DMS79 treated with DMSO at 0.1 percent for 48 hours (cell line): ENCODE data around the gene SLC8A3.

Experiments used
- DNase-seq: peaks from one replicate; lab custom pipeline; 2025; lab: John Stamatoyannopoulos, UW

The SLC8A3 gene

DNA sequence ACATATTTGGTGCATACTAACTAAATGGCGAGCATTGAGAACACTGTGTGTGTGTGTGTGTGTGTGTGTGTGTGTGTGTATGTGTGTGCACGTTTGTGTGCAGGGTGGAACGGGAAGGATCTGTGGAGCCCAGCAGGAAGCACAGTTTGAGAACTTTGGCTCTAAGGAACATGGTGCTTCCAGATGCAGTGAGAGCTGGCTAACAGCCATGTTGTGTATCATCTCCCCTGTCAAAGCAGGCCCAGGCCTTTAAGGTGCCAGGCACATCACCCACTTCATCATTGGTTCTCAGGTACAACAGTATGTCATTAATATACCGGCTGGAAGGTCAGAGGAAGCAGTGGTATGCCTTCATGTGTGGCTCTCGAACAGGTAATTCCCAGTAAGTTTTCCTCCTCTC lies 72.5 kb downstream of the SLC8A3 start:
- DNase-seq = no peak

DNA sequence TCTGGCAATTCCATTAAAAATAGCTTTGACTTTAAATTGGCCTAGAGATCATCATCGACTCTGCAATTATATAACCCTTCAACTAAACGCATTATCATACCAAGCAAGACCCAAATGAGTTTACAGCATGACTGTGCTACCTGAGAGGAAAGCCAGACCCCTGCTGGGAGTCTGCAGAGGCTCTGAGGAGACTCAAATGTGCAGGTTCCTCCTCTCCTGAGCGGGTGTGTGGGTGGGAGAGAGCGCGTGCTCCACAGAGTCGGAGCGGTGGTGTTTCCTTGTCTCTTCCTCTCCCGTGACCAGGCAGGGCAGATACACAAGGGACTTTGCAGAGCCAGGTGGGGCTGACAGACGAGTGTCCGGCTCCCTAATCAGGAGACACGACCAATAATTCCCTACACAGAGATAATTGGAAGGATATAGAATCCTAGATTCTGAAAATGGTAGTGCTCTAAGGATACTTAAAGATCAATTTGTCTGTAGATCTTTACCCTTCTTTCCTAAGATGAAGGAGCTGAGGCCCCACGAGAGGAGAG lies 74.1 kb downstream of the SLC8A3 start:
- DNase-seq = no peak

DNA sequence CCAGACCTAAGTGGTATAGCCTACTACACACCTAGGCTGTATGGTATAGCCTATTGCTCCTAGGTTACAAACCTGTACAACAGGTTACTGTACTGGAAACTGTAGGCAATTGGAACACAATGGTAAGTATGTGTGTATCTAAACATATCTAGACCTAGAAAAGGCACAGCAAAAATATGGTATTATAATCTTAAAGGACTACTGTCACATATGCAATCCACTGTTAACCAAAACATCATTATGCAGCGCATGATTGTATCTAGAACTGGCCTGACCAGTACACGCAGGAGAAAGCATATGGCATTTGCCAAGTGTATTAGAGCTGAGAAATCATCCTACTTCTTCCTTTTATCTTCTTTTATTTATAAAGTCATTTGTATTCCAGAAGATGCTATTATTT lies 75.5 kb downstream of the SLC8A3 start:
- no peak for DNase-seq

- DNase-seq = no peak
Measured at GRCh38 chr14:70108419-70108818, 80.3 kb downstream of the SLC8A3 start.

GRCh38 chr14:70107309-70107708 lies 81.4 kb downstream of the SLC8A3 start:
- no peak for DNase-seq

GRCh38 chr14:70100071-70100470 lies 88.7 kb downstream of the SLC8A3 start:
- DNase-seq = no peak

- peak; percentile 84 for DNase-seq
Measured at GRCh38 chr14:70098250-70098809, 90.4 kb downstream of the SLC8A3 start.

- peak; percentile 99 for DNase-seq
Measured at GRCh38 chr14:70097576-70098249, 91.0 kb downstream of the SLC8A3 start.

GRCh38 chr14:70096866-70097265 lies 91.9 kb downstream of the SLC8A3 start:
- peak; percentile 55 for DNase-seq

GRCh38 chr14:70094631-70095030 lies 94.1 kb downstream of the SLC8A3 start:
- no peak for DNase-seq

DNA sequence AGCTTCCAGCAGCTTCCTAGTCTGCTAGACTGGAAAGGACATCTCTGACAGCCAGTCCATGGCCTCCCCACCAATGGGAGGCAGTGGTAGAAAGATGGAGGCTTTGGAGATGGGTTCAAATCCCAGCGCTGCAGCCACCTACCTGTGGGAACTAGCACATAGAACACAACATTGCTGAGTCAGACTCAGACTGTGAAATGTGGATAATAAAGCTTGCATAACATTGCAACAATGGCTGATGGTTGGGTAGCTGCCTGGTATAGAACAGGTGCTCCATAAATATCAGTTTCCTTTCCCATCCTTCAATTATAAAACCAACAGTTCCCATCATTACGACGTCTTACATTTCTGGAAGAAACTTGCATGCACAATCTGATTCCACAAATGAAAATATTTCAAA lies 94.6 kb downstream of the SLC8A3 start:
- no peak for DNase-seq

DNA sequence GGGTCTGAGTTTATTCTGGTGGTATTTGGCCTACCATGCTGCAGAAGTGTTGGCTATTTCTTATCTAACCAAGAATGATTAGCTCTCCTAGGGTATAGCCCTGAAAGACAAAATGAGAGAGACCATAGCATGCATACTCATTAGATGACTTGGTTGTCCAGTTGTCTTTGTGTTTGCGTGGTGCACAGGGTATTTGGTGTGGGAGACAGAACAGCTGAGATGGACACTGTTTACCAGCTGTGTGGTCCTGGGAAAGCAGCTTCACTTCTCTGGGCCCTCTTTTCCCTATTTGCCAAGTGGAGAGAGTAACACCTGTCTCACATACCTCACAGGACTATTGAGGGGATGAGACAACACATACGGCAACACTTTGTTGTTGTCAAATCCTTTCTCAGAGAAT lies 95.6 kb downstream of the SLC8A3 start:
- no peak for DNase-seq

GRCh38 chr14:70087380-70087697 lies 101.4 kb downstream of the SLC8A3 start:
- DNase-seq = no peak

DNA sequence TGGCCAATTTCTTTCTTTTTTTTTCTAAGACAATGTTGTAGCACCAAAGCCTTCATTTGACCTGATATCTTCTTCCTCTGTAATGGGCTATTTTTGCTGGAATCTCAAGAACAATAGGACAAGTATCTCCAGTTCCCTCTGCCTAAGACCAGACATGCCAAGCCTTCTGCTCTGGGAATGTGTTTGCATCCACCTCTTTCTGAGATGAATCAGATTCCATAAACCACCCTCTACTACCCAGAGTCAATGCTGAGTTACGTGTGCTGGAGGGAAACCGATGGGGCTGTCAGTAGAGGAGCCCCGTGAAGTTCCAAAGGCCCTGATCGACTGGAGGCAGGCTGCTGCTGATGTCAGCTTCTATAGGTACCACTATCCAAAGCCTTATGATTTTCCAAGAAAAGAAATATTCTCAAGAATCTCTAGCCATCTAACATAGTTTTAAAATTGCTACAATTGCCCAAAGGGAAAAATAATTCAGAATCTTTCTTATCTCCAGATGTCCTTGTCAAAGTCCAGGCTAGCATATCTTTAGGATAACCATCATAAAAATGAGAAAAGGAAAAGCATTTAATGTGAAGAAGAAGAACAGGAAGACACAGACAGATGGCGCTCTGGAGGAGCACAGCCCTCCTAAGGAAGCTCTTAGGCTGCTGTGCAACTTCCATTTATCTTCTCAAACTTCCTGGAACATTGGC lies 101.9 kb downstream of the SLC8A3 start:
- DNase-seq = peak; percentile 46

DNA sequence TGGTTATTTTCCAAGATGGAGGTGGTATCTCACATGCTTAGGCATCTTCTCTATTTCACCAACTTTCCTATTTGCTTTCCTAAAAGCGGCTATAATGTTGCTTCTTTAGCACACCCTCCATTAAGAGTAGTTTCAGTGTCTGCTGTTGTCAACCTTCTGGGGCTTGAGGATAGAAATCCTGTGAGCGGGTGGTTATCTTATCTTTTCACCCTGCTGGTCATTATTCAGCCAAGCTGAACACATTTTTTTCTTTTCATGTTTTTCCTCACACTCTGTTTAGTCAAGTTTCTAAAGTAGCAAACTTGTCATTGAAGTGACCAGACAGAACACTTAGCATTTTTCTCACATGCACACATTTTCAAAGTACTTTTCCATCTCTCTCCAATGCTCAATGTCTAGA lies 104.5 kb downstream of the SLC8A3 start:
- no peak for DNase-seq

GRCh38 chr14:70082394-70082793 lies 106.4 kb downstream of the SLC8A3 start:
- no peak for DNase-seq

- no peak for DNase-seq
Measured at GRCh38 chr14:70080076-70080475, 108.7 kb downstream of the SLC8A3 start.

DNA sequence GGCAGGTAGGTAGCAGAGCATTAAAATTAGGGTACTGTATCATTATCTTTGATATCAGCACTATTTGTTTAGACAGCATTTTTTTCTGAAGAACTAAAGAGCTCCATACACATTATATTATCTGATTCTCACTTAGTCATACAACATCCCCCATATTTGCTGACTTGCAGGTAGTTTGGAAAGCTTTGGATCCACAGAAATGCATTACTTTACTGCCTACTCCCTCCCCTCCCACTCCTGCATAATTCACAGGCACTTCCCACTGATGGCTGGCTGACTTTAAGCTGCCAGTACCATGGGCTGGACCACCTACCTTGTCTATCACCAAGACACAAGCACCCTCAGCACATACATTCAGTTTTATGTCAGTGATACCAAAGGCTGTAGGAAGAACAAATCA lies 110.4 kb downstream of the SLC8A3 start:
- DNase-seq = no peak

- no peak for DNase-seq
Measured at GRCh38 chr14:70077720-70078119, 111.0 kb downstream of the SLC8A3 start.

GRCh38 chr14:70077005-70077404 lies 111.7 kb downstream of the SLC8A3 start:
- DNase-seq = no peak

GRCh38 chr14:70073924-70074566 lies 114.7 kb downstream of the SLC8A3 start:
- DNase-seq = peak; percentile 35

- DNase-seq = no peak
Measured at GRCh38 chr14:70069186-70069585, 119.6 kb downstream of the SLC8A3 start.

DNA sequence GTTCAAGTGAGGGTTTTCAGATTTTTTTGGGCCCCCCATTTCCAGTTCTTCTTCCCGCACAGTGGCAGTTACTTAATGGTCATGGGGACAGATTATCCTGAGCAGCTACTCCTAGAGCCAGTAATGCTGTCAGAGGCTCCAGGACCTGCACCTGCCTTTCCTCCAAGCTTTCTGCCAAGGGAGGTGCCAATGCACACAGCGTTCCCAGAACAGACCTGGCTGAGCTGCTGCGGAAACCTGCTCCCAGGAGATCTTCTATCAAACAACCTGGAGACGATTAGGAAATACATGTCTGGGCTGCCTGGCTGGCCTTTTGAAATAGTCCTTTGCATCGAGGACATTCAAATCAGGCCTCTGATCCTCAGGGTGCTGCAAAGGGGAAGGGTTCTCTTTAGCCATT lies 120.9 kb downstream of the SLC8A3 start:
- DNase-seq = no peak
